Chondrocyte (in vitro differentiated cells): ENCODE results near the gene CCDC148. TPM values are rescaled to one million over a fixed set of nuclear protein-coding genes. Genes with fewer than 3 reads are reported as not detected.

Experiments
- DNase-seq: peaks from one replicate; pipeline ENCODE4 v3.0.0; 2021; ENCODE audit warnings: mixed read lengths, low spot score
- H3K27ac Mint-ChIP-seq: one replicate; pipeline ENCODE4 v1.8.0; 2021; ENCODE audit warnings: mild to moderate bottlenecking, moderate library complexity, mixed read lengths; ENCODE audit not compliant: unreplicated experiment
- H3K27me3 Mint-ChIP-seq: 2 replicates; pipeline ENCODE4 v1.8.0; 2021; ENCODE audit warnings: low read depth, mixed read lengths
- H3K36me3 Mint-ChIP-seq: 2 replicates; pipeline ENCODE4 v1.8.0; 2021; ENCODE audit warnings: low read depth, mixed read lengths
- H3K4me1 Mint-ChIP-seq: 2 replicates; pipeline ENCODE4 v1.8.0; 2021; ENCODE audit warnings: low read depth, mild to moderate bottlenecking, mixed read lengths
- H3K4me3 Mint-ChIP-seq: one replicate; pipeline ENCODE4 v1.8.0; 2021; ENCODE audit warnings: mild to moderate bottlenecking, moderate library complexity, mixed read lengths; ENCODE audit not compliant: unreplicated experiment
- H3K9me3 Mint-ChIP-seq: 2 replicates; pipeline ENCODE4 v1.8.0; 2021; ENCODE audit warnings: low read depth, mixed read lengths
- total RNA-seq: library from RNA; stranded (reverse); gene quantifications from 3 replicates; pipeline ENCODE4 v1.2.1, GENCODE V29; 2021
- TF ChIP-seq, protein P1 (sequence below): fragments of 200-600 bp; sonication (generic); IDR thresholded peaks from 2 replicates; pipeline ENCODE4 v1.5.0; 2021; ENCODE audit warnings: antibody characterized with exemption, mild to moderate bottlenecking, moderate library complexity

Gene CCDC148
- total RNA-seq, 1 donor from 2014 or later, result 0.52 TPM

DNA sequence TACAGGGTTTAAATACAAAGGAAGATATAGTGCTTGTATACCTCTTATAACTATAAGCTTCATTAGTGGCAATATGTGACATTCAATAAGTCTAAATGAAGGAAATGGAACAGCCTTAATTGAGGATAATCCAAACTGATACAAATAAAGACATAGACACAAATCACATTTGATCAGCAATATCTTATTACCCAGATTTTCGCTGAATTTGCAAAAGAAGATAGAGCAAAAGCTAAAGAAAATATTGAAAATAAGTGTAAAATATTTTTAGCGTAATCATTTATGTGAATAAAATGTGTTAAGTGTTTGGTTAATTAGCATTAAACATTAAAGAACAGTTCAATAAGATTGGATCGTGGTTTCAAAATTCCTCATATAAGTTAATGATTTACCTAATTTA, 51.2 kb downstream of the CCDC148 start:
- Mint-ChIP-seq H3K4me1 (peaks cover 6% of the 10 kb centered on the region), H3K27ac (no peak overlapping the region), H3K4me3 (no peak overlapping the region), H3K9me3 (peaks cover 13% of the 10 kb centered on the region), H3K27me3 (no peaks in the 10 kb centered on the region), H3K36me3 (peaks cover 8% of the 10 kb centered on the region)
- DNase-seq, result no peak
- TF ChIP-seq, protein P1, sequence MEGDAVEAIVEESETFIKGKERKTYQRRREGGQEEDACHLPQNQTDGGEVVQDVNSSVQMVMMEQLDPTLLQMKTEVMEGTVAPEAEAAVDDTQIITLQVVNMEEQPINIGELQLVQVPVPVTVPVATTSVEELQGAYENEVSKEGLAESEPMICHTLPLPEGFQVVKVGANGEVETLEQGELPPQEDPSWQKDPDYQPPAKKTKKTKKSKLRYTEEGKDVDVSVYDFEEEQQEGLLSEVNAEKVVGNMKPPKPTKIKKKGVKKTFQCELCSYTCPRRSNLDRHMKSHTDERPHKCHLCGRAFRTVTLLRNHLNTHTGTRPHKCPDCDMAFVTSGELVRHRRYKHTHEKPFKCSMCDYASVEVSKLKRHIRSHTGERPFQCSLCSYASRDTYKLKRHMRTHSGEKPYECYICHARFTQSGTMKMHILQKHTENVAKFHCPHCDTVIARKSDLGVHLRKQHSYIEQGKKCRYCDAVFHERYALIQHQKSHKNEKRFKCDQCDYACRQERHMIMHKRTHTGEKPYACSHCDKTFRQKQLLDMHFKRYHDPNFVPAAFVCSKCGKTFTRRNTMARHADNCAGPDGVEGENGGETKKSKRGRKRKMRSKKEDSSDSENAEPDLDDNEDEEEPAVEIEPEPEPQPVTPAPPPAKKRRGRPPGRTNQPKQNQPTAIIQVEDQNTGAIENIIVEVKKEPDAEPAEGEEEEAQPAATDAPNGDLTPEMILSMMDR, result no peak

DNA sequence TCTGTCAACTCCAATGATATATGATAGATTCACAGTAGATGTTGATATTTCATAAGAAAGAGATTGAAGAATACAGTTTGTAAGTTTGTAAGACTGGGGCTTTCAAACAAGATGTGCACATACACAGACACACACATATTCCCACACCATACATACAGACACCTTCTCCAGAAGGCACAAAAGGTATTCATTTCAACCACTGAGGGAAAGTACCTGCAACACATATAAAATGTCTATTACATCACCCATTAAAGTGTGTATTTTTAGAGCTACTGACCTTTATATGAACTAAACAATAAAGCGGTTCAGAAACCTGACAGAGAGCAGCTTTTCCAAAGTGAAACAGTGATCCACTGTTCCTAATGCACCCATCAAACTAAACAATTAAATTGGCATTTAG, 53.3 kb downstream of the CCDC148 start:
- no peak for DNase-seq
- H3K4me1 Mint-ChIP-seq, result peaks cover 6% of the 10 kb centered on the region
- peaks cover 4% of the 10 kb centered on the region for H3K36me3 Mint-ChIP-seq
- peaks cover 11% of the 10 kb centered on the region for H3K9me3 Mint-ChIP-seq
- TF ChIP-seq, protein P1, result no peak
- H3K4me3 Mint-ChIP-seq, result no peak overlapping the region
- H3K27me3 Mint-ChIP-seq, result no peaks in the 10 kb centered on the region
- H3K27ac Mint-ChIP-seq, result no peak overlapping the region

DNA sequence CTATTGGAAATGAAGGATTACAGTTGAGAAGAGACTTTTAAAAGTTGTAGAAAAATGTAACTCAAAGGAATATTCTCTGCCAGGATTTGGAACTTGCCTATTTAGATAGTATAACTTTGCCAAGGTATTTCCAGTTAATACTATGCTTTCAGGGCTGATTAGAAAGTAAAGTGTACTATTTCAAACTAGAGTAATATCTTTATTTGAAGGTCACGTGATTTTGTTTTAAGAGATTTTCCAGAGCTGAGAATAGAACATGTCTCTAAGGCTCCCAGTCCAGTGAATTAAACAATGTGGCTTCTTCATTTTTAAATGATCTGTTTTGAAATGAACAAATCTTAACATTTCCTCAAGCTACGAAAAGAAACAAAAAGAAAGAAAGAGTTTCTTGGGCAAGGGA, 53.9 kb downstream of the CCDC148 start:
- Mint-ChIP-seq H3K4me1 (peaks cover 6% of the 10 kb centered on the region), H3K27ac (no peak overlapping the region), H3K36me3 (peaks cover 4% of the 10 kb centered on the region), H3K9me3 (peaks cover 11% of the 10 kb centered on the region), H3K4me3 (no peak overlapping the region), H3K27me3 (no peaks in the 10 kb centered on the region)
- DNase-seq, result no peak
- TF ChIP-seq, protein P1, result no peak

DNA sequence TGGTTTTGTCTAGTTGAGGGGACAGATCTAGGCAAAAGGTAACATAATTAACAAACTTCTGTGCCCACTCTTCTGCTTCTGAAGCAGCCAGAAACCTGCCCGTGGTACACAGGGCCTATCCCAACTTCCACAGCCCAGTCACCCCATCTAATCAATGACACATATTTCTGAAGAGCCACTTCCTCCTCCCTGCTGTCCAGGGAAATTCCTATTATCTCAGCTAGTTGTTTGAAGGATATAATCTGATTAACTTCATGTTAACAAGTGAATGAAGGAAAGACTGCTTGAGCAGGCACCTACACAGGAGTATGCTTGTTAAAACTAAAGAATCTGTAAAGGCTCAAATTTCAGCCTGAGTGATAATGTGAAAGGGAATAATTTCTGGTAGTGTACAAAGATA, 61.4 kb downstream of the CCDC148 start:
- Mint-ChIP-seq H3K27me3 (no peaks in the 10 kb centered on the region), H3K27ac (no peak overlapping the region), H3K9me3 (peaks cover 16% of the 10 kb centered on the region), H3K36me3 (peaks cover 4% of the 10 kb centered on the region), H3K4me1 (peaks cover 17% of the 10 kb centered on the region), H3K4me3 (no peak overlapping the region)
- TF ChIP-seq, protein P1, result no peak
- no peak for DNase-seq

DNA sequence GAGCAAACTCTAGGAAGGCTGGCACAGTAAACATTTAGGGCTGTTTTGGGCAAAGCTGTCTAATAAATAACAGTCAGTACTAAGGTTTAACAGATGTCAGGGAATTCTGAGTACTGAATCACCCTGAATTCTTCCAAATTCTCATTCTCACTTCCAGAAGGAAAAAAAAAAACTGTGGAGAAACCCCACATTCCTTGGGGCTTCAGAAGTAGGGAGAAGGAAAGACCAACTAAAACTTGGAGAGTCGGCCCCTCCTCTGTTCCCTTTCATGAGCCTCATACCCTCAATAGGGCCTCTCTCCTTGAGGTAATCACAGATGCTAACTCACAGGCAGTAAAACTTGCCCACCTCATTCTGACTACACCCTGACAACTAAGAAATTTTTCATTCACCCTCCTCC, 62.1 kb downstream of the CCDC148 start:
- H3K4me3 Mint-ChIP-seq, result no peak overlapping the region
- DNase-seq, result no peak
- no peak overlapping the region for H3K27ac Mint-ChIP-seq
- H3K9me3 Mint-ChIP-seq, result peaks cover 9% of the 10 kb centered on the region
- TF ChIP-seq, protein P1, result no peak
- H3K4me1 Mint-ChIP-seq, result peaks cover 17% of the 10 kb centered on the region
- no peaks in the 10 kb centered on the region for H3K36me3 Mint-ChIP-seq
- no peaks in the 10 kb centered on the region for H3K27me3 Mint-ChIP-seq
